ENCODE results near the gene COL18A1.

COL18A1 gene

DNA sequence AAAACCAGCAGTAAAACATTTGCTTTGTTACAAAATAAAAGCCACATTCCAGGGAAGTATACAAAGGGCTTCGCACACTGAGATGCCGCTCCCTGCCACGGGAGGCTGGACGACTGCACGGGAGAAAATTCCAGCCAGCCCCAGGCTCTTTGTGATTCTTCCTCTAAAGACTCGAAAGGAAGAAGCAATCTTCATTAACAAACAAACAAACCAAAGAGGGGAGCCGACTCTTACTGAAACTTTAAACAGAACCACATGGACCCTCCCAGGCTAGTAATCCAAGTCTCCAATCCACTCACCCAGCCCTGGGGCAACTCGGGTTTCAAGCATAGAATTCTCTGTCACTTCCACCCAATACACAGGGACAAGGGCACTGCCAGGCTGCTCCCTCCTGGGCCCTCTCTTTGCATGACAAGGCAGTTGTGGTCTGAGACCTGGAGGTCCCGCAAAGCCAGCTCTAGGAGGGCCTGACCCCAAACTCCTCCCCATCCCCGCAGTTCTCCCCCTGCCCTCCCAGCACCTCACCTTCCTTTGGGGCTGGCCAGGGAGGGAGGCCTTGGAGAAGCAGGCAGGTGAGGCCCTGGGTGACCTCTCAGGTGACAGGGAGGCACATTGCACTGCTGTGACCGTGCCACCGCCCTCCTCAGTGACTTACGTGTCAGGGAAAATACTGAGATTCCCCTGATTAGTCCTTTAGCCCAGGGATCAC, 26.6 kb upstream of the COL18A1 start:
- POLR2A ChIA-PET, result no interaction called here
- no peak overlapping the region for H3K4me3 ChIP-seq (ENCODE audit: low read depth, low read length)
- TF ChIP-seq, protein P1, sequence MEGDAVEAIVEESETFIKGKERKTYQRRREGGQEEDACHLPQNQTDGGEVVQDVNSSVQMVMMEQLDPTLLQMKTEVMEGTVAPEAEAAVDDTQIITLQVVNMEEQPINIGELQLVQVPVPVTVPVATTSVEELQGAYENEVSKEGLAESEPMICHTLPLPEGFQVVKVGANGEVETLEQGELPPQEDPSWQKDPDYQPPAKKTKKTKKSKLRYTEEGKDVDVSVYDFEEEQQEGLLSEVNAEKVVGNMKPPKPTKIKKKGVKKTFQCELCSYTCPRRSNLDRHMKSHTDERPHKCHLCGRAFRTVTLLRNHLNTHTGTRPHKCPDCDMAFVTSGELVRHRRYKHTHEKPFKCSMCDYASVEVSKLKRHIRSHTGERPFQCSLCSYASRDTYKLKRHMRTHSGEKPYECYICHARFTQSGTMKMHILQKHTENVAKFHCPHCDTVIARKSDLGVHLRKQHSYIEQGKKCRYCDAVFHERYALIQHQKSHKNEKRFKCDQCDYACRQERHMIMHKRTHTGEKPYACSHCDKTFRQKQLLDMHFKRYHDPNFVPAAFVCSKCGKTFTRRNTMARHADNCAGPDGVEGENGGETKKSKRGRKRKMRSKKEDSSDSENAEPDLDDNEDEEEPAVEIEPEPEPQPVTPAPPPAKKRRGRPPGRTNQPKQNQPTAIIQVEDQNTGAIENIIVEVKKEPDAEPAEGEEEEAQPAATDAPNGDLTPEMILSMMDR (IDR thresholded peaks at IDR 0.05; ENCODE audit: insufficient read depth, low read length, missing control alignments), result no peak
- no peak for DNase-seq (ENCODE audit: low read depth, low spot score)
- CTCF ChIA-PET, result no interaction called here

DNA sequence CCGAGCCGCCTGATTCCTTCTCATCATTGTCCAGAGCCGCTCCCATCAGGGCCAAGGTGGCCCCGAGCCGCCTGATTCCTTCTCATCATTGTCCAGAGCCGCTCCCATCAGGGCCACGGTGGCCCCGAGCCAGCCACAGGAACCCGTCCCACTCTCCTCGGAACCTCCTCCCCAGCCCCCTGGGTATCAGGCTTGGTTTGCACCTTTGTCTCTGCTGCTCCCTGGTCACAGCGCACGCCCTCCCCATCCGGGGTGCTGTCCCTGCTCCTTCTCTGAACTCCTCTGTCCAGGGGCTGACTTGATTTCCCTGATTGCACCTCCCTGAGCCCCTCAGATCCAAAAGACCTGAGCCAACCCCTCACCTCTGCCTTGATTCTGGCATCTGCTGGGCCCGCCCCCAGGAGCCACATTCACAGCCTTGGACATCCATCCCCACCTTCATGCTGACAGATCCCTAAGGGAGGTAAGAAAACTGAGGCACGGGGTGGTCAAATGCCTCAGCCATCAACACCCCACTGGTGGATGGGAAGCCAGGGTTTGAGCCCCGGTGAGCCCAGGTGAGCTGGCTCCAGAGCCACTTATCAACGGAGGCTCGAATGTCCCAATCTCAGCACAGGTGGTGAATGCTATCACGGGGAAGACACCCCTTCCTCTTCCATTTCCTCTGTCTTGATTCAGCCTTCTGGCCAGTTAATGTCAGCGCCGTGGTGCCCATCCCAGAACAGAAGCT, 25.6 kb upstream of the COL18A1 start:
- POLR2A ChIA-PET, result no interaction called here
- TF ChIP-seq, protein P1 (IDR thresholded peaks at IDR 0.05; ENCODE audit: insufficient read depth, low read length, missing control alignments), result no peak
- CTCF ChIA-PET, result no interaction called here
- DNase-seq (ENCODE audit: low read depth, low spot score), result no peak
- no peak overlapping the region for H3K4me3 ChIP-seq (ENCODE audit: low read depth, low read length)

DNA sequence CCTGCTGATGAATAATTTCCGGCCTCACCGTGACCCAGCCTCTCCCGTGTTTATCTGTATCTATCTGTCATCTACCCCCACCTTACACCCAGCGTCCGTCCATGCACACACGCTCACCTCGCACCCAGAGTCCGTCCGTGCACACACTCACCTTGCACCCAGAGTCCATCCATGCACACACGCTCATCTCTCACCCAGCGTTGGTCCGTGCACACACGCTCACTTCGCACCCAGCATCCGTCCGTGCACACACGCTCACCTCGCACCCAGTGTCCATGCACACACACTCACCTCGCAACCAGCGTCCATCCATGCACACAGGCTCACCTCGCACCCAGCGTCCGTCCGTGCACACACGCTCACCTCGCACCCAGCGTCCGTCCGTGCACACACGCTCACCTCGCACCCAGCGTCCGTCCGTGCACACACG, 25.0 kb upstream of the COL18A1 start:
- ChIA-PET POLR2A (no interaction called here), CTCF (no interaction called here)
- DNase-seq (ENCODE audit: low read depth, low spot score), result no peak
- no peak overlapping the region for H3K4me3 ChIP-seq (ENCODE audit: low read depth, low read length)
- TF ChIP-seq, protein P1 (IDR thresholded peaks at IDR 0.05; ENCODE audit: insufficient read depth, low read length, missing control alignments), result no peak

DNA sequence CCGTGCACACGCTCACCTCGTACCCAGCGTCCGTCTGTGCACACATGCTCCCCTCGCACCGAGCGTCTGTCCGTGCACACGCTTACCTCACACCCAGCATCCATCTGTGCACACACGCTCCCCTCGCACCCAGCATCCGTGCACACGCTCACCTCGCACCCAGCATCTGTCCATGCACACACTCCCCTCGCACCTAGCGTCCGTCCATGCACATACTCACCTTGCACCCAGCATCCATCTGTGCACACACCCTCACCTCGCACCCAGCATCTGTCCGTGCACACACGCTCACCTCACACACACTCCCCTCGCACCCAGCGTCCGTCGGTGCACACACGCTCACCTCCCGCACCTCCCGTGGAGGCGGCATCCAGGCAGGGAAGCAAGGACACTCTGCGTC, 24.4 kb upstream of the COL18A1 start:
- ChIA-PET POLR2A (no interaction called here), CTCF (no interaction called here)
- H3K4me3 ChIP-seq (ENCODE audit: low read depth, low read length), result no peak overlapping the region
- DNase-seq (ENCODE audit: low read depth, low spot score), result no peak
- TF ChIP-seq, protein P1 (IDR thresholded peaks at IDR 0.05; ENCODE audit: insufficient read depth, low read length, missing control alignments), result no peak

DNA sequence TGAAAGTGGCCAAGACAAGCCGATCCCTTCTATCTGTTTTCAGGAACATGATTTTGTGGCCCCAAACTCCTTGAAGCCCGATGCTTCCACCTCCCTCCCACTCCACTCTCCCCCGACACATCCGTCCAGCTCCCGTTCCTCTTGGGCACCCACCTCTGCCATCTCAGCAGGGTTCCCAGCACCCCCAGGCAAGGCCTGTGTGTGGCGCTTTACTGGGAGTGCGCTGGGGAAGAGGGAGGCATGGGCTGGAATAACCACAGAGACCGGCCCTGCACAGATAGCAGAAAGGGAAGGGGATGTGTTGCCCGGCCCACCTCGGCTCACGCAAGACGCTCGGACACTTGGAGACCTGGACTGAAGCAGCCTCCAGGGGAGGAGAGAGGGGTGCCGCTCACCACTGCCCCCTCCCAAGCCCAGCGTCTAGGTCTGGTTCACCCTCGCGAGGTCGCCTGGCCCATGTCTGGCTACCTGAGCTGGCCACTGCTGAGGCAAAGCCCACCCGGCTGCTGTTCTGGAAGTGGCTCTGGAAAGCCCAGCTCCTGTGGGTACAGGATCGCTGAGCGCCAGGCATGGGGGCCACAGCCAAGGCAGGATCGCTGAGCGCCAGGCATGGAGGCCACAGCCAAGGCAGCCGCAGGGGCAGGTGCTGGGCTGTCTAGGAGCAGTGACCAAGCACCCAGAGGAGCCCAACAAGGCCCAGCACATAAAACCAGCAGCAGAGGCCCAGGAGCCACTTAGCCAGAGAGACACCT, 23.8 kb upstream of the COL18A1 start:
- DNase-seq (ENCODE audit: low read depth, low spot score), result no peak
- no peak overlapping the region for H3K4me3 ChIP-seq (ENCODE audit: low read depth, low read length)
- TF ChIP-seq, protein P1 (IDR thresholded peaks at IDR 0.05; ENCODE audit: insufficient read depth, low read length, missing control alignments), result no peak
- ChIA-PET CTCF (no interaction called here), POLR2A (interaction anchor here (1.0 kb wide), 1 partner anchor 20 kb away, joined by 3 read pairs; no protein-coding TSS in a partner anchor)

Measured in AG04449 (cell line).